Measurements from ENCODE around the gene TEPSIN. TPM values are rescaled to one million over a fixed set of nuclear protein-coding genes. Genes with fewer than 3 reads are reported as not detected.

The TEPSIN gene
- total and polyA plus RNA-seq, 2 of the 8 experiments (the other 6 are each of a cell fraction or from before 2014, with no cell fraction given): 22.9 to 28.0 TPM

GRCh38 chr17:81234506-81234855, 4.4 kb downstream of the TEPSIN start (continued):
- TF ChIP-seq SRF (IDR thresholded peaks at IDR 0.05; ENCODE audit: low read depth, low read length) (no peak), CBX5 (IDR thresholded peaks at IDR 0.05; ENCODE audit: low read depth, low read length) (no peak)

Measured in H1 (cell line).